Measurements from ENCODE around the gene TOX4. TPM values are rescaled to one million over a fixed set of nuclear protein-coding genes. Genes with fewer than 3 reads are reported as not detected.
A peak's percentile ranks its signal among the peaks of the same experiment; 100 is the strongest.

TOX4 gene
- total RNA-seq, 2 experiments from 2014 or later, result 65.2 to 65.8 TPM

DNA sequence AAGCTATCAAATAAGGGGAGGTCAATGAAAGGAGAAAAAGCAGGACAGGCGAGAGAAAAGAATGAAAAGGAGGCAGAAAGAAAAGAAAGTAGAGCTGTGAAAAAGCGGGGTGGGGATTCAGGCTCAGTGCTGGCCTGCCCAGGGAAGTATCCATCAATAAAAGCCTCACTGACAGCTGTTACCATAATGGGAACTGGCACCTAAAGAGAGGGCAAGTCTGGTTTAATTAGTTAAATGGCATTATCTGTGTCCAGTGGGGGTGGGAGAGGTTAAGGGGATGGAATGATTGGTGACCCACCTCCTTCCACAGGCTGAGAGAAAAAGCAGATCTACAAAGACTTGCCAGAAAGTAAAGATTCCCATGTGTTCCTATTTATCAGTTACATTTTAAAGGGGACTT is 41.7 kb downstream of the TOX4 start:
- TF ChIP-seq, protein P1, sequence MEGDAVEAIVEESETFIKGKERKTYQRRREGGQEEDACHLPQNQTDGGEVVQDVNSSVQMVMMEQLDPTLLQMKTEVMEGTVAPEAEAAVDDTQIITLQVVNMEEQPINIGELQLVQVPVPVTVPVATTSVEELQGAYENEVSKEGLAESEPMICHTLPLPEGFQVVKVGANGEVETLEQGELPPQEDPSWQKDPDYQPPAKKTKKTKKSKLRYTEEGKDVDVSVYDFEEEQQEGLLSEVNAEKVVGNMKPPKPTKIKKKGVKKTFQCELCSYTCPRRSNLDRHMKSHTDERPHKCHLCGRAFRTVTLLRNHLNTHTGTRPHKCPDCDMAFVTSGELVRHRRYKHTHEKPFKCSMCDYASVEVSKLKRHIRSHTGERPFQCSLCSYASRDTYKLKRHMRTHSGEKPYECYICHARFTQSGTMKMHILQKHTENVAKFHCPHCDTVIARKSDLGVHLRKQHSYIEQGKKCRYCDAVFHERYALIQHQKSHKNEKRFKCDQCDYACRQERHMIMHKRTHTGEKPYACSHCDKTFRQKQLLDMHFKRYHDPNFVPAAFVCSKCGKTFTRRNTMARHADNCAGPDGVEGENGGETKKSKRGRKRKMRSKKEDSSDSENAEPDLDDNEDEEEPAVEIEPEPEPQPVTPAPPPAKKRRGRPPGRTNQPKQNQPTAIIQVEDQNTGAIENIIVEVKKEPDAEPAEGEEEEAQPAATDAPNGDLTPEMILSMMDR (IDR thresholded peaks at IDR 0.05), result no peak
- POLR2A ChIA-PET, result interaction anchor here (0.7 to 1.2 kb wide), 2 partner anchors 10 to 20 kb away, joined by 3 to 4 read pairs; no protein-coding TSS in a partner anchor
- intact Hi-C loops (cut with micrococcal nuclease), result no loop called here
- Mint-ChIP-seq H3K27me3 (no peaks in the 10 kb centered on the region), H3K36me3 (ENCODE audit: low read depth) (no peaks in the 10 kb centered on the region), H3K9me3 (no peaks in the 10 kb centered on the region), H3K4me1 (ENCODE audit: low read depth) (peaks cover 5% of the 10 kb centered on the region), H3K4me3 (no peak overlapping the region), H3K27ac (no peak overlapping the region)
- CTCF ChIA-PET, result interaction anchor here (3.1 kb wide), 1 partner anchor 20 kb away, joined by 15 read pairs; no protein-coding TSS in a partner anchor
- ATAC-seq (no peak), DNase-seq (no peak)

DNA sequence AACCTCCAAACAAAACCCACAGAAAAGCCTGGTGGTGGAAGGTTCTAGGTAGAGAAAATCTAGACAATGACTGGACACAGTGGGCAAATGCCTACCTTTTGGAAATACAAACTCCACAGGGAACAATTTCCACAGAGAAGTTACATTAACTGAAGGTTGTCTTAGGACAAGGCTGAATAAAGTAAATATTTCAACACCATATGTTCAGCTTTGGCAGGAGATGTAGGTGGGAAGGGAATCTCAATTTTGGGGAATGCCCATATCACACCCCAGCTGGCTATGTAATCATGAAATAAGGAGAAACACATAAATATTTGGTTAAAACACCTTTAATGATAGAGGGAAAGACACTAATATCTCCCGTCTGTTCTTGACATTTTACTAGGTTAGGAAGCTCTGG is 43.8 kb downstream of the TOX4 start:
- intact Hi-C loops (cut with micrococcal nuclease), result no loop called here
- H3K4me1 Mint-ChIP-seq (ENCODE audit: low read depth), result peaks cover 8% of the 10 kb centered on the region
- ATAC-seq, result peak; percentile 37
- H3K9me3 Mint-ChIP-seq, result no peaks in the 10 kb centered on the region
- POLR2A ChIA-PET, result interaction anchor here (8.0 kb wide), 1 partner anchor 8 kb away, joined by 62 read pairs; the partner anchor contains the start of gene METTL3
- H3K4me3 Mint-ChIP-seq, result no peak overlapping the region
- no peak overlapping the region for H3K27ac Mint-ChIP-seq
- H3K27me3 Mint-ChIP-seq, result no peaks in the 10 kb centered on the region
- no peaks in the 10 kb centered on the region for H3K36me3 Mint-ChIP-seq (ENCODE audit: low read depth)
- no peak for DNase-seq
- TF ChIP-seq, protein P1 (IDR thresholded peaks at IDR 0.05), result no peak
- CTCF ChIA-PET, result interaction anchor here (1.1 to 3.1 kb wide), 3 partner anchors 22 to 36 kb away, joined by 3 to 15 read pairs (median 7); no protein-coding TSS in a partner anchor

DNA sequence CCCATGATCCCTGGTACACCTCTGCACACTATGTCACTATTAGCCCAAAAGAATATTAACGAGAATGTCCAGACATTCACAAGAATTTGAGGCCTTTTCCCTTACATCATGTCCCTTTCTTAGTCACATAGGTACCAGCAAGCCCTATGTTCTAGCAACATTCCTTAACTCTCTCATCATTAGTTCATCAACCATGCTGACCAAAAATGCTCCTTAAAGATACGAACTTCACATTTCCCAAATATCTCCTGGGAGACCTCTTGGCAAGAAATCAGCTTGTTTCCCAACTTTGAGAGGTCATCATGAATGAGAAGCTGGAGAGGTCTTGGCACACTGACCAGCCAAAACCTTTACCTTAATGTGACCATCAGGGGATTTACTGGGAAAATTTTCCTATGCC is 44.5 kb downstream of the TOX4 start:
- DNase-seq, result no peak
- Mint-ChIP-seq H3K9me3 (no peaks in the 10 kb centered on the region), H3K36me3 (ENCODE audit: low read depth) (no peaks in the 10 kb centered on the region), H3K4me3 (no peak overlapping the region), H3K27me3 (no peaks in the 10 kb centered on the region), H3K27ac (no peak overlapping the region), H3K4me1 (ENCODE audit: low read depth) (peaks cover 8% of the 10 kb centered on the region)
- POLR2A ChIA-PET, result interaction anchor here (8.0 kb wide), 1 partner anchor 9 kb away, joined by 62 read pairs; the partner anchor contains the start of gene METTL3
- CTCF ChIA-PET, result interaction anchor here (1.1 to 2.1 kb wide), 2 partner anchors 23 to 36 kb away, joined by 3 to 7 read pairs; no protein-coding TSS in a partner anchor
- intact Hi-C loops (cut with micrococcal nuclease), result no loop called here
- ATAC-seq, result no peak
- TF ChIP-seq, protein P1 (IDR thresholded peaks at IDR 0.05), result no peak

DNA sequence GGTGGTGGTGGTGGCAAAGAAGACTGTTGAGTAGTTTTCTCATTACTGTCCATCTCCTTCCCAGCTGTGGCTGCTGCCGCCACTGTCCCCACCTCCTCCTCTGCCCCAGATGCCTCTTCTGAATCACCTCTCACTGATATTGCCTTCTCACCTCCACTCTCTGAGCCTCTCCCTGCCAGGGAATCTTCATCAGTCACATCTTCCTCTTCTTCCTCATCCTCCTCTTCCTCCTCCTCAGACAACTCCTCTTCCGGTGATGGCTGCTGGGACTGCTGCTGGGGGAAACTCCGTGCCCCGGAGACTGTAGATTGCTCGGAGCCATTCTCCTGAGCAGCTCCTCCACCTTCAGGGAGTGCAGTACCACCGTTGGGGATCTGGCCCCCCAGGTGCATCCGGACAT is 46.2 kb downstream of the TOX4 start:
- TF ChIP-seq, protein P1 (IDR thresholded peaks at IDR 0.05), result no peak
- POLR2A ChIA-PET, result interaction anchor here (1.1 to 8.0 kb wide), 2 partner anchors 11 to 24 kb away, joined by 4 to 62 read pairs; partner anchors contain the start of gene METTL3
- H3K36me3 Mint-ChIP-seq (ENCODE audit: low read depth), result no peaks in the 10 kb centered on the region
- peaks cover 18% of the 10 kb centered on the region for H3K4me1 Mint-ChIP-seq (ENCODE audit: low read depth)
- no peaks in the 10 kb centered on the region for H3K27me3 Mint-ChIP-seq
- CTCF ChIA-PET, result interaction anchor here (1.2 to 2.1 kb wide), 3 partner anchors 12 to 188 kb away, joined by 4 to 7 read pairs (median 5); partner anchors contain the start of gene METTL3
- no peak for ATAC-seq
- no peak overlapping the region for H3K27ac Mint-ChIP-seq
- intact Hi-C loops (cut with micrococcal nuclease), result no loop called here
- DNase-seq, result no peak
- H3K9me3 Mint-ChIP-seq, result no peaks in the 10 kb centered on the region
- no peak overlapping the region for H3K4me3 Mint-ChIP-seq

All from activated CD8-positive, alpha-beta T cell treated with anti-CD3 and anti-CD28 coated beads for 36 hours (primary cell).